Left lobe of liver (tissue), 2 donors: ENCODE data around the gene ATP4A. TPM values are rescaled to one million over a fixed set of nuclear protein-coding genes. Genes with fewer than 3 reads are reported as not detected.
A peak's percentile ranks its signal among the peaks of the same experiment; 100 is the strongest.

ENCODE experiments used
- ATAC-seq: fragments of 200-7000 bp; cut with Tn5 transposase; one replicate; pipeline ENCODE4 v1.9.1; 2020; ENCODE audit warnings: mild to moderate bottlenecking, moderate library complexity
- DNase-seq: peaks from one replicate; pipeline ENCODE4 v3.0.0-alpha.2; 2020; ENCODE audit warnings: low spot score
- total RNA-seq: library from RNA; stranded (reverse); gene quantifications from one replicate; pipeline ENCODE4 v1.2.1, GENCODE V29; 2021
- donor health status: DM: no; HTN: no; CAD: no; lungs with moderate emphysema.
- donor health status: DM: no; HTN: yes; CAD: no.

The ATP4A gene
- total RNA-seq, 1 donor from 2014 or later = not detected

DNA sequence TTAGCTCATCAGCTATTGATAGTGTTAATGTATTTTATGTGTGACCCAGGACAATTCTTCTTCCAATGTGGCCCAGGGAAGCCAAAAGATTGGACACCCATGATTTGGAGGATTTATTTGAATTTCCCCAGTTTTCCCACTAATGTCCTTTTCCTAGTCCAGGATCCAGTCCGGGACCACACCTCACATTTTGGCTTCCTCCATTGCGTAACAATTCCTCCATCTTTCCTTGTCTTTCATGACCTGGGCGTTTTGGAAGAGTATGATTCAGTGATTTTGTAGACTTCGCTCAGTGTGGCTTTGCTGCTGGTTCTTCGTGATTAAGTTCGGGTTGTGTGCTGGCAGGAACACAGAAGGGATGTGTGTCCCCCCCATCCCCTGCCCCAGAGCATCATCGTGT, 3.3 kb upstream of the ATP4A start:
- DNase-seq (no peak), ATAC-seq (no peak)

GRCh38 chr19:35565016-35565856, 1.8 kb upstream of the ATP4A start:
- no peak for DNase-seq
- no peak for ATAC-seq

- DNase-seq (no peak), ATAC-seq (no peak)
These were observed 682 bp downstream of the ATP4A start for GRCh38 chr19:35562776-35563175.

- DNase-seq (no peak), ATAC-seq (no peak)
These were observed 1.1 kb downstream of the ATP4A start for GRCh38 chr19:35562336-35562735.

GRCh38 chr19:35561436-35561835, 2.0 kb downstream of the ATP4A start:
- no peak for DNase-seq
- no peak for ATAC-seq

DNA sequence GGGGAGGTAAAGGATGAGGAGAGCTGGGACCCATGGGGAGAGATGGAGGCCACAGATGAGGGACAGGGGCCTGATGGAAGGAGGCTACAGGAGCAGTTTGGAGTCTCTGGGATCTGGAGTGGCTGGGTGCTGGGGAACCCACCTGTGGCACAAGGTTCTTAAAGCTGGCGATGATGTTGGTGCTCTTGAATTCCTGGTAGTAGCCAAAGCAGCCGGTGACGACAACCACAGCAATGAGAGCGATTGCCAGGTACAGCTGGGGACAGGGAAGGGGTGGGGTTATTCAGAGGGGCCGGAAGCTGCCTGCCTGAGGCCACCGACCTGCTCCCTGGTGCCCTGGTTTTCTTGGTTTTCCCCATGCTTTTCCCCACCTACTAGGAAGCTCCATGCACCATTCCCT, 2.8 kb downstream of the ATP4A start:
- no peak for ATAC-seq
- DNase-seq = no peak

DNA sequence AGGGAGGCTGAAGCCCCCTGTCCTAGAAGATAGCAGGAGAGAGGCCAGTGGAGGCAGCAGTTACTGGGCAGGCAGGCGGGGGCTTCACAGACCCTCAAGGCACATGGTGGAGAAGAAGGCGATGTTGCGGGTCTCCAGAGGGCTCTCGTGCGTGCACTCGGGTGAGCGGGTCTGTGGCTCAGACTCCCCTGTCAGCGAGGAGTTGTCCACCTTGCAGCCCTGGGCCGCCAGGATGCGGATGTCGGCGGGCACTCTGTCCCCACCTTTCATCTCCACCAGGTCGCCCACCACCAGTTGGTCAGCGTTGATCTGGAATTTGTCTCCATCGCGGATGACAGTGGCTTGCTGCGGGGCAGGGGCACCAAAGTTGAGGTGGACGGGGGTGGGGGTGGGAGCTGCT, 3.2 kb downstream of the ATP4A start:
- ATAC-seq = no peak
- DNase-seq = no peak

GRCh38 chr19:35559781-35560180, 3.7 kb downstream of the ATP4A start:
- no peak for DNase-seq
- ATAC-seq = no peak

DNA sequence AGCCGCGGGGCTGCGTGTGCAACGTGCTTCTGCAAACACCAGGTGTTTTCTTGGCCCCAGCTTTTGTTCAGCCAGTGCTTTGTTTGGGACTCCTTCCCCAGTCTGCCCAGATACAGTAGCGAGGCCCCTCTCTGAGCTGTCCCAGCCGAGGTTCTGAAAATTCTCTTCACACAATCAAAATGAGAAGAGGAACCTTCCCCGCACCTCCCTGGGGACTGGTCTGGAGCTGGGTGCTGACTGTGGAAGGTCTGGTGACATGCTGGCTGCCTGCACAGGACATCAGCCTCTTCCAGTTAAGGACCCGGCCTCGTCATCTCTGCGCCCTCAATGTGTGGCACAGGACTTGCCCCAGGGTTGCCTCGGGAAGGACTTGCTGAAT, 4.2 kb downstream of the ATP4A start:
- DNase-seq (no peak), ATAC-seq (no peak)

- DNase-seq = no peak
- ATAC-seq = no peak
These were observed 4.8 kb downstream of the ATP4A start for GRCh38 chr19:35558400-35559280.

GRCh38 chr19:35557539-35558399, 5.7 kb downstream of the ATP4A start:
- no peak for DNase-seq
- peak; percentile 47 for ATAC-seq

- ATAC-seq (no peak), DNase-seq (no peak)
These were observed 6.5 kb downstream of the ATP4A start for GRCh38 chr19:35556846-35557538.

DNA sequence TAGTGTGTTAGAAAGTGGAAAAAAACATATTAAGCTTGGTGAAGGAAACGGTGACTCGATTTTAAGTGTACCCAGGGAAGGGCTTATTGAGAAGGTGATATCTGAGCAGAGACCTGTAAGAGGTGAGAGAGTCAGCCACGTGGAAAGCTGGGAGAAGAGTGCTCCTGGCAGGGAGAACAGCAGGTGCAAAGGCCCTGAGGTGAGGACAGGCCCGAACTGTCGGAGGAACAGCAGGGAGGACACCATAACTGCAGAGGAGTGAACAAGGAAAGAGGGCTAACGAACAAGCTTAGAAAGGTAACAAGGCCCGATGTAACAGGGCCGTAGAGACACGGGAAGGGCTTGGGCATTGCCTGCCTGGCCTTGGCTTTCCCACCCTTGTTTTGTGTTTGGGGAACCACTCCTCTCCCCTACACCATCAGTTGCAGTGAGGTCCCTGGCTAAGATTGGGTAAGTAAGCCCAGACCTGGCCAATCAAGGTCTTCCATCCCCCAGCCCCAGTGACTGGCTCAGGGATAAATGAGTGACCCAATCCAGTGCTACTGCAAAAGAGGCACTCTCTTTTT, 7.3 kb downstream of the ATP4A start:
- no peak for DNase-seq
- no peak for ATAC-seq

DNA sequence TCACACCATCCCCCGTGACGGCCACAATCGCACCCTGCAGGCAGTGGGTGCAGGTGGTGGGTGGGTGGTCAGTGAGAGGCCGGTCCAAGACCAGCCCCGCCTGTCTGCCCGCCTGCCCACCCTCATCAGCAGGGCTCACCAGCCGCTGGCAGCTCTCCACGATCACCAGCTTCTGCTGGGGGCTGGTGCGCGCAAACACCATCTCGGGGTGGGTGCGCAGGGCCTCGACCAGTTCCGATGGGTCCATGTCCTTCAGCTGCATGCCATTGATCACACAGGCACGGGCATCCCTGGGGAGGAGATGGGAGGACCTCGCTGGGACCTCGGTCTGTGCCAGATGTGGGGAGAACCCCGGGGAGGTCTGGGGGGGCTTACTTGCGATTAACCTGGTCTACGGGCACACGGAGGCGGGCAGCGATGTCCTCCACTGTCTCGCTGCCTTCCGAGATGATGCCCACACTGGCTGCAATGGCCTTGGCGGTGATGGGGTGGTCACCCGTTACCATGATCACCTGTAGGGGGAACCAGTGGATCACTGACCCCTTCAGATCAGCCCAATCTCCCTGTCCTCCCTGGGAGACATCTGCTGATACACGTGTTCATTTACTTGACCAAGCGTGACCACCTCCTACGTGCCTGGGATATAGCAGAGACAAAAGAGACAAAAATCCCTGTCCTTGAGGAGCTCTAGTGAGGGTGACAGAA, 8.0 kb downstream of the ATP4A start:
- peak; percentile 22 for ATAC-seq
- DNase-seq = no peak

DNA sequence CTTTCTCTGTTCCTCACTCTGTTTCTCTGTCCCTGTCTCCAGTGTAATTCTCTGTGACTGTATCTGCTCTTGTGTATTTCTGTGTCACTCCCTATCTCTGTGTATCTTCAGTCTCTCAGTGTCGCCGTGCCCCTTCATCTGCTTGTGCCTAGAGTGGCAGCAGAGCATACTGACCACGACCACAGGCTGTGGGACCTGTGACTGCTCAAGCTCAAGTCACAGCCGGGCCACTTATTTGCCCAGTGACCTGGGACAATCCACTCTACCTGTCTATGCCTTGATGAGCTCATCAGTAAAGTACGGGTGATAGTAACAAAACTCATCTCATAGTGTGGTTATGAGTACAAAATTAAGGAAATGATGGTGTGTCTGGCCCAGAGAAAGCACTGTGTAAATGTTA, 9.4 kb downstream of the ATP4A start:
- ATAC-seq = no peak
- DNase-seq = no peak

GRCh38 chr19:35553385-35554000, 10.0 kb downstream of the ATP4A start:
- ATAC-seq (no peak), DNase-seq (no peak)

DNA sequence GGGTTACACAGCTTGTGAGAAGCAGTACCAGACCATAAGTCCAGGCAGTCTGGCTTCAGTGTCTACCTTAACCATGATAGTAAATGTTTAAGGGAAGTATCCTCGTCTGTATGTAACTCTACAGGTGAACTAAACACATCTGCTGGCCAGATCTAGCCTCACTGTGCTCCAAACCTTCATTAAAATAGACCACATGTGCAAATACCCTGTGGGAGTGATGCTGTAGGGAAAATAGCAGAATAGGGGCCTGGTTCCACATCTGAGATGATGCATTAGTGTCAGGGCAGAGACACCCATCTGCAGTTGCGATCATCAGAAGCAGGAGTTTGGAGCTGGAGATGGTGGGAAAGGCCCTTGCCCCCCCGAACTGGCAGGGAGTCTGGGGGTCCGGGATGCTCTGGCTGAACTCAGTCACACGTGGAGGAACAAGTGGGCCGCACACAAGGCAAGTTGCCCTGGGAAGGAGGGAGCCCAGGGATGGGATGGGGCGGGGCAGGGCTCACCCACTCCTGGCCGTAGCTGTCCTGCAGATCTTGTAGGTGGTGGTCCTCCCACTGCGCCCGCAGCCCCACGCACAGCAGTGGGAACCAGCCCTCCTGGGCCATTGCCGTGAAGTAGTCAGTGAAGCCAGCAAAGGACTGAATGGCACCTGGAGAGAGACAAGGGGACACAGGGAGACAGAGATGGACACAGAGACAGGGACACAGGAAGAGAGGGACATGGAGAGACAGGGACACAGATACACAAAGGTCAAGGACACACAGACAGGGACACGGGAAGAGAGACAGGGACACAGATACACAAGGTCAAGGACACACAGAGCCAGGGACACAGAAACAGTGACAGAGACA, 10.7 kb downstream of the ATP4A start:
- no peak for ATAC-seq
- DNase-seq = no peak
